ENCODE data around the gene CACFD1.

The CACFD1 gene

GRCh38 chr9:133464638-133465037, 4.9 kb downstream of the CACFD1 start:
- no peak for DNase-seq (ENCODE audit: low read depth)

GRCh38 chr9:133465984-133466383, 6.2 kb downstream of the CACFD1 start:
- no peak for DNase-seq (ENCODE audit: low read depth)

GRCh38 chr9:133467101-133467500, 7.3 kb downstream of the CACFD1 start:
- no peak for DNase-seq (ENCODE audit: low read depth)

DNA sequence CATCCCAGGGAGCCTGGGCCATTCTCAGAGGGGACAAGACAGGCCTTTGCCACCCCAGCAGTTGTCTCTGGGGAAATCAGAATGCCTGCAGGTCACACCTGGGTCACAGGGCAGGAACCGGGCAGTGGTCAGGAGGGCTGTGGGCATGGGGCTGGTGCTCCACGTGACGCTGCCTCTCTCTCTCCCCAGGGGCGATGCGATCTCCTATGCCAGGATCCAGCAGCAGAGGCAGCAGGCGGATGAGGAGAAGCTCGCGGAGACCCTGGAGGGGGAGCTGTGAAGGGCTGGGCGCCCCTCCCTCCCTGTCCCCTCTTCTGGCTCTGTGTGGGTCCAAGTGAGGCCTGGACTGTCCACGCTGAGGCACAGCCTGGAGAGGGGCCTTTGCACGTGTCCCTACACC, 8.6 kb downstream of the CACFD1 start:
- DNase-seq (ENCODE audit: low read depth), result no peak

DNA sequence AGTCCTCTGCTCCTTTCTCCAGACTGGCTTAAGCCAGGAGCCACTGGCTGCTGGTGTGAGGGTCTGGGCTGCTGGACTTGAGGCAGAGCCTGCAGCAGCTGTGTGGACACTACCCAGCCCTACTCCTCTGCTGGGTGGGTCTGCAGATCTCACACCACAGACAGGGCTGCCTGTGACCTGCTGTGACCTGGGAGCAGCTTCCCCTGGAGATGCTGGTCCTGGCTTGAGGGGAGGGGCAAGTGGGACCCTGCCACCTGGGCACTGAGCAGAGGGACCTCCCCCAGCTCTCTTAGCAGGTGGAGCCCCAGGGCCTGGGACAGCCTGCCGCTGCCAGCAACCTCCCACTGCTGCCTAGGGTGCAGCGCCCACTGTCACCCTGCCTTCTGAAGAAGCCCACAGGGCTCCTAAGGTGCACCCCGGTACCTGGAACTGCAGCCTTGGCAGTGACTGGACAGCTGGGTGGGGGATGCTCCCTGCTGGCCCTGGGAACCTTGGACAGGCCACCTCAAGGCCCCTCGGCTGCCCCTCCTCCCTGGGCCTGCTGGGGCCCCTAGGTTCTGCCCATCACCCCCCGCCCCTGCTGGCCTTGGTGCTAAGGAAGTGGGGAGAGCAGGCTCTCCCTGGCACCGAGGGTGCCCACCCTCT, 9.1 kb downstream of the CACFD1 start:
- no peak for DNase-seq (ENCODE audit: low read depth)

- DNase-seq (ENCODE audit: low read depth), result no peak
These were observed 10.7 kb downstream of the CACFD1 start for GRCh38 chr9:133470427-133470924.

GRCh38 chr9:133470988-133471387, 11.2 kb downstream of the CACFD1 start:
- DNase-seq (ENCODE audit: low read depth), result no peak

DNA sequence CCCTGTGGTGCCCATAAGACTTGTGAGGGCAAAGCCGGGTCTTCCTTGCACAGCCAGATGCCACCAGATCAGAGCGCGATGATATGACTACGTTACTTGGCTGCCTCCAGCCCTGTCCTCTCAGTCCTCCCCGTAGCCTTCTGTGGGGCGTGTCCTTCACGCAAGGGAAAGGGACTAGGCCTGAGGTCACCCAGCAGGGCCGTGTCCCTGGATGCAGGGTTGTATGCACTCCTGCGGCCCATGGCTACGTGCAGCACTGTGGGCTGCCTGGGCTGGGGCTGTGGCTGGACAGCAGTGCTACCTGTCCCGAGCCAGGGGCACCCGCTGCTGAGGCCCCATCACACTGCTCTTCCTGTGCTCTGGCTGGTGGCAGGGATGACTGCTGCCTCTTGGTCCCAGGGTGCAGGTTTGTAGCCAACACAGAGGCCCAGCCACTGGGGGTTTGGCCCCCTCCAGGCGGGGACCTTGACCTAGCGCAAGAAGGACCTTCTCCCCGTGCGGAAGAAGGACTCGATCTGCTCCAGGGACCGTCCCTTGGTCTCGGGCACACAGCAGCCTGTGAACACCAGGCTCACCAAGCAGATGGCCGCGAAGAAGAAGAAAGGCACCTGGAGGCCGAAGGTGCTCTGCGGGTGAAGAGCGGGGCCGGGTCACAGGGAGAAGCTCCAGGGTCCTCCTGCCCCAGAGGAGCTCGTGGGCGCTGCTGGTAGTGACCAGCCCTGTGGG, 11.9 kb downstream of the CACFD1 start:
- no peak for DNase-seq (ENCODE audit: low read depth)

GRCh38 chr9:133472277-133472645, 12.5 kb downstream of the CACFD1 start:
- no peak for DNase-seq (ENCODE audit: low read depth)

GRCh38 chr9:133472753-133473378, 13.1 kb downstream of the CACFD1 start:
- no peak for DNase-seq (ENCODE audit: low read depth)

DNA sequence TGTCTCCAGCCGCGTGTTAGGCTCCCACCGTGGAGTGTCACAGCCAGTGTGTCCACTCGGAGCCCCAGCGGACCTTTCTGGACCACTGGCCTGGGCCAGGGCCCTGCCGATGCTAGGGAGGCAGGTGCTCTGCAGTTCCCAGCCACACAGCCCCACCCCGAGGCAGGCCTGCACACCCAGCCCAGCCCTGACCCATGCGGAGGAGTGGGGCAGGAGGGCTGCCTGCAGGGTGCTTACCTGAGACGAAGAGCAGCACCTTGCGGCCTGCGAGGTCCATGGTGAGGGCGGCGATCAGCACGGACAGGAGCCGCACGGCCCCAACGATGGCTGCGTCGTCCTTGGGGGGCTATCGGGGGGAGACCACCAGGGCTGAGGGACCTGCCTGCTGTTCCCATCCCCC, 14.0 kb downstream of the CACFD1 start:
- DNase-seq (ENCODE audit: low read depth), result no peak

- DNase-seq (ENCODE audit: low read depth), result no peak
These were observed 14.4 kb downstream of the CACFD1 start for GRCh38 chr9:133474215-133474614.

GRCh38 chr9:133474853-133475252, 15.1 kb downstream of the CACFD1 start:
- no peak for DNase-seq (ENCODE audit: low read depth)

DNA sequence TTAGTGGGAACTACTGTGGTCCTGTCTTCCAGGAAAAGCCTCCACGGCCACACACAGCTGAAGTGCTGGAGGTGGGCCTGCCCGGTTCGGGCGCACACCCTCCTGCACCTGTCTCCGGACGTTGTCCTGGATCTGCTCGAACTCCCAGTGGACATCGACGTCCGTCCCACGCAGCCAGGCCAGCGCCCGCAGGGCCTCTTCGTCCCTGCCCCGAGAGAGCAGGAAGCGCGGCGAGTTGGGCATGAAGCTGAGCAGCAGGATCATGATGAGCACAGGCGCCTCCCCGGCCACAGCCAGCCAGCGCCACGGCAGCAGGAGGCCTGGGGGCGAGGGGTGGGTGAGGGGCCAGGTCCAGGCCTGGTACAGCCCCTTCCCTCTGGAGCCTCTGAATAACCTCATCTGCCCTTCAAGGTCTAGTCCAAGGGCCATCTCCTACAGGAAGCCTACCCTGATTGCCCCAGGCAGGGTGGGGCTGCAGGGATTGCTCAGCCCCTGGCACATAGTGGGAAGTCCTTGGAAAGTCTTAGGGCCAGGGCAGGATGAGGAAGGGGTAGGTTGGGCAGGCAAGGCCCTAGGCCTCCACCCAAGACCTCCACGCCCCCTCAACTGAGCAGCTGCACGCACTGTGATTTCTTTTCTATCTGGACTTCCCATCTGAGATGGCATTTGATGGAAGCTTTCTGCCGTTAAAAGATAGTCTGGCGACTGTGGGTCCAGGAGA, 15.7 kb downstream of the CACFD1 start:
- DNase-seq (ENCODE audit: low read depth), result no peak

GRCh38 chr9:133476036-133476931, 16.5 kb downstream of the CACFD1 start:
- DNase-seq (ENCODE audit: low read depth), result peak; percentile 24

GRCh38 chr9:133476941-133477340, 17.2 kb downstream of the CACFD1 start:
- DNase-seq (ENCODE audit: low read depth), result no peak

DNA sequence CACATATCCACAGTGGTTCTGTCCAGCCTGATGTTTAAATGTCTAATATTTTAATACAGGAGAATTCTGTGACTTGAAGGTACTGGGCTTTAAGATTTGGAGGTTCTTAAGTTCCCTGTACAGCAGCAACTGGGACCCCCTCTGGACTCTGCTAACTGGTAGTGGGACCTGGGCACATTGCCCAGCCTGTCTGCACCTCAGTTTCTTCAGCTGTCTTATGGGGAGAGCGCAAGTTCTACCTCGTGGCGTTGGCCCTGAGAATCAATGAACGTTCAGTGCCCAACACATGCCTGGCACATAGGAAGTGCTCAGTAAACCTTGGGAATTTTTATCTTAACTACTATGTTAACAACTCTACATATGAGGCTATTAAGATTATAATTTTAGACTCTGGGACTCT, 17.7 kb downstream of the CACFD1 start:
- no peak for DNase-seq (ENCODE audit: low read depth)

GRCh38 chr9:133477992-133478850, 18.4 kb downstream of the CACFD1 start:
- DNase-seq (ENCODE audit: low read depth), result peak; percentile 81

- peak; percentile 87 for DNase-seq (ENCODE audit: low read depth)
These were observed 19.3 kb downstream of the CACFD1 start, which contains the start of gene SLC2A6 for GRCh38 chr9:133478851-133479711. Gene SLC2A6 (minus strand): TSS chr9:133479099. CDS start chr9:133479059, 40 bp downstream.
